Measurements from ENCODE around the gene PNPLA7. TPM values are rescaled to one million over a fixed set of nuclear protein-coding genes. Genes with fewer than 3 reads are reported as not detected.
A peak's percentile ranks its signal among the peaks of the same experiment; 100 is the strongest.

Gene PNPLA7
- total and polyA plus RNA-seq, 7 donors = 1.2 to 22.3 (median 7.7) TPM

- H3K4me1 ChIP-seq = peaks cover 35% of the 10 kb centered on the region
- H3K36me3 ChIP-seq (ENCODE audit: insufficient read depth in 1 of 2, low read depth in 1 of 2) = peaks cover 3 to 56% of the 10 kb centered on the region in 2 donors
- peak within 1 kb of the TSS; percentile 82 for H3K27ac ChIP-seq
- 0 to 1% (median 1%) methylated on average over 66 to 82 of the region's 82 CpGs for WGBS, 3 donors
- H3K9me3 ChIP-seq = no peaks in the 10 kb centered on the region
- no peaks in the 10 kb centered on the region for H3K27me3 ChIP-seq (ENCODE audit: insufficient read depth in 3 of 3, low read length in 2 of 3)
- H3K4me3 ChIP-seq = peak within 1 kb of the TSS; percentile 86
- DNase-seq (peak; percentile 98 to 99), ATAC-seq (peak; percentile 95 to 97 (median 96))
- intact Hi-C loops (cut with DNase I) = no loop called here
- peak; percentile 92 for TF ChIP-seq CTCF (IDR thresholded peaks at IDR 0.05)
Measured at GRCh38 chr9:137578518-137579258, 28.5 kb upstream of the PNPLA7 start, which contains the start of gene DPH7. DPH7 (minus strand) TSS chr9:137578925; CDS start chr9:137578777, 148 bp downstream.

GRCh38 chr9:137575716-137576411, 25.7 kb upstream of the PNPLA7 start:
- Histone ChIP-seq H3K27ac (peak overlapping the region; percentile 23), H3K4me3 (no peak overlapping the region), H3K4me1 (peaks cover 35% of the 10 kb centered on the region), H3K36me3 (ENCODE audit: insufficient read depth in 1 of 2, low read depth in 1 of 2) (peaks cover 0 to 58% of the 10 kb centered on the region in 2 donors), H3K27me3 (ENCODE audit: insufficient read depth in 3 of 3, low read length in 2 of 3) (no peaks in the 10 kb centered on the region), H3K9me3 (no peaks in the 10 kb centered on the region)
- DNase-seq (no peak), ATAC-seq (no peak)
- WGBS, 3 donors = 56 to 67% (median 57%) methylated on average over 12 of the region's 12 CpGs
- no peak for TF ChIP-seq CTCF (IDR thresholded peaks at IDR 0.05)
- intact Hi-C loops (cut with DNase I) = loop anchor here in 1 of 2 donors (2.0 kb wide), 1 partner anchor 21 kb away; no protein-coding TSS in a partner anchor

- Histone ChIP-seq H3K36me3 (ENCODE audit: insufficient read depth in 1 of 2, low read depth in 1 of 2) (peaks cover 0 to 63% of the 10 kb centered on the region in 2 donors), H3K9me3 (no peaks in the 10 kb centered on the region), H3K27me3 (ENCODE audit: insufficient read depth in 3 of 3, low read length in 2 of 3) (no peaks in the 10 kb centered on the region), H3K4me3 (no peak overlapping the region), H3K4me1 (peaks cover 35% of the 10 kb centered on the region), H3K27ac (peak overlapping the region; percentile 2)
- TF ChIP-seq CTCF (IDR thresholded peaks at IDR 0.05) = no peak
- DNase-seq (no peak), ATAC-seq (no peak)
- 71 to 78% (median 72%) methylated on average over 9 of the region's 9 CpGs for WGBS, 3 donors
- intact Hi-C loops (cut with DNase I) = no loop called here
Measured at GRCh38 chr9:137575364-137575715, 25.1 kb upstream of the PNPLA7 start.

GRCh38 chr9:137574192-137574591, 24.0 kb upstream of the PNPLA7 start:
- DNase-seq (no peak), ATAC-seq (no peak)
- no peaks in the 10 kb centered on the region for H3K27me3 ChIP-seq (ENCODE audit: insufficient read depth in 3 of 3, low read length in 2 of 3)
- TF ChIP-seq CTCF (IDR thresholded peaks at IDR 0.05) = no peak
- H3K4me1 ChIP-seq = peaks cover 28% of the 10 kb centered on the region
- WGBS, 3 donors = 88 to 90% (median 89%) methylated on average over 10 of the region's 10 CpGs
- H3K4me3 ChIP-seq = no peak overlapping the region
- intact Hi-C loops (cut with DNase I) = no loop called here
- H3K36me3 ChIP-seq (ENCODE audit: insufficient read depth in 1 of 2, low read depth in 1 of 2) = peaks cover 0 to 65% of the 10 kb centered on the region in 2 donors
- no peak overlapping the region for H3K27ac ChIP-seq
- no peaks in the 10 kb centered on the region for H3K9me3 ChIP-seq

Measured in psoas muscle (tissue), 8 donors.